H1 (cell line): ENCODE measurements around the gene ELOVL6. TPM values are rescaled to one million over a fixed set of nuclear protein-coding genes. Genes with fewer than 3 reads are reported as not detected.

ENCODE experiments used
- CTCF ChIA-PET: fragments of 300-600 bp; sonication (Branson Sonifier 250); formaldehyde crosslinking; loops from one replicate; lab custom pipeline; 2021; ENCODE audit not compliant: partially characterized antibody; lab: Charles Lee
- POLR2A ChIA-PET: fragments of 300-600 bp; sonication (Branson Sonifier 250); formaldehyde crosslinking; loops from one replicate; lab custom pipeline; 2021; ENCODE audit warnings: inconsistent platforms; ENCODE audit not compliant: partially characterized antibody; lab: Charles Lee
- DNase-seq, 2 experiments: peaks; one replicate each; pipeline versions ENCODE4 v3.0.0 to v3.0.0-alpha.2; 2010 to 2022; ENCODE audit warnings: low spot score in 2 of 2, low read depth in 1 of 2, mixed read lengths in 1 of 2
- FAIRE-seq: peaks from 2 replicates; lab custom pipeline; 2011; peaks lifted over from hg19 to GRCh38; lab: Jason Lieb, UNC
- H2AFZ ChIP-seq: 2 replicates; pipeline ENCODE4 v1.8.1; 2012; ENCODE audit warnings: low read length, inconsistent platforms
- H2AK5ac ChIP-seq: 2 replicates; pipeline ENCODE4 v1.6.1; 2013; ENCODE audit warnings: low read depth, low read length
- H2BK120ac ChIP-seq: replicated peaks from 2 replicates; pipeline ENCODE3; 2013; ENCODE audit warnings: low read depth, low read length, inconsistent platforms
- H2BK12ac ChIP-seq: 2 replicates; pipeline ENCODE4 v1.6.1; 2013; ENCODE audit warnings: low read depth, low read length
- H2BK15ac ChIP-seq: 2 replicates; pipeline ENCODE4 v1.6.1; 2013; ENCODE audit warnings: low read length
- H2BK20ac ChIP-seq: 2 replicates; pipeline ENCODE4 v1.6.1; 2013; ENCODE audit warnings: low read length
- H2BK5ac ChIP-seq: 2 replicates; pipeline ENCODE4 v1.6.1; 2013; ENCODE audit warnings: low read depth, low read length
- H3K14ac ChIP-seq: 2 replicates; pipeline ENCODE4 v1.6.1; 2013; ENCODE audit warnings: inconsistent platforms; ENCODE audit not compliant: insufficient read length
- H3K18ac ChIP-seq: 2 replicates; pipeline ENCODE4 v1.6.1; 2013; ENCODE audit warnings: low read length; ENCODE audit errors: extremely low read depth
- H3K23ac ChIP-seq: 2 replicates; pipeline ENCODE4 v1.6.1; 2013; ENCODE audit warnings: inconsistent platforms; ENCODE audit not compliant: insufficient read length
- H3K23me2 ChIP-seq: 2 replicates; pipeline ENCODE4 v1.6.1; 2013; ENCODE audit warnings: low read depth, low read length
- H3K27ac ChIP-seq: 2 replicates; pipeline ENCODE4 v1.6.1; 2011; ENCODE audit warnings: low read depth, low read length, inconsistent platforms
- H3K27me3 ChIP-seq, 4 experiments: replicated peaks in 1 of 4; 1 replicate in 1 of 4; 2 replicates in 3 of 4; pipeline versions ENCODE4 v1.6.1 to v1.8.1; 2011 to 2013; ENCODE audit warnings: low read length in 3 of 4, mild to moderate bottlenecking in 3 of 4, inconsistent platforms in 2 of 4, mixed read lengths in 2 of 4, moderate library complexity in 1 of 4; ENCODE audit not compliant: control insufficient read depth in 3 of 4, insufficient read depth in 3 of 4; ENCODE audit errors: extremely low read depth in 1 of 4
- H3K36me3 ChIP-seq, 4 experiments: 2 replicates each; pipeline versions ENCODE4 v1.6.1 to v1.8.1; 2011 to 2013; ENCODE audit warnings: mild to moderate bottlenecking in 4 of 4, low read length in 3 of 4, moderate library complexity in 2 of 4, control low read depth in 1 of 4, inconsistent platforms in 1 of 4; ENCODE audit not compliant: insufficient read depth in 4 of 4, control insufficient read depth in 2 of 4
- H3K4ac ChIP-seq: replicated peaks from 2 replicates; pipeline ENCODE3; 2013; ENCODE audit warnings: low read length, low read depth, mixed read lengths, inconsistent platforms; ENCODE audit not compliant: insufficient read length
- H3K4me1 ChIP-seq, 4 experiments: replicated peaks in 1 of 4; 1 replicate in 1 of 4; 2 replicates in 3 of 4; pipeline versions ENCODE4 v1.6.1 to v1.8.1; 2011 to 2013; ENCODE audit warnings: low read length in 3 of 4, inconsistent platforms in 2 of 4, mixed read lengths in 1 of 4; ENCODE audit not compliant: insufficient read depth in 4 of 4, control insufficient read depth in 3 of 4
- H3K4me2 ChIP-seq, 2 experiments: 2 replicates each; pipeline versions ENCODE4 v1.6.1 to v1.8.1; 2011 to 2013; ENCODE audit warnings: low read depth in 2 of 2, low read length in 2 of 2, control low read depth in 1 of 2, inconsistent platforms in 1 of 2, mild to moderate bottlenecking in 1 of 2; ENCODE audit not compliant: insufficient read depth in 1 of 2
- H3K4me3 ChIP-seq, 4 experiments: fragments of 200-600, 300-600 bp in 1 of 4; sonication (generic), shearing (Covaris generic), sonication (Bioruptor Twin) in 1 of 4; 2 replicates each; pipeline versions ENCODE4 v1.5.1 to v1.8.1; 2011 to 2016; ENCODE audit warnings: low read length in 4 of 4, low read depth in 3 of 4, control low read depth in 2 of 4, inconsistent platforms in 2 of 4, mild to moderate bottlenecking in 2 of 4, mixed read lengths in 1 of 4, moderate library complexity in 1 of 4; ENCODE audit not compliant: insufficient read depth in 2 of 4; ENCODE audit errors: extremely low read depth in 1 of 4
- H3K56ac ChIP-seq: replicated peaks from 2 replicates; pipeline ENCODE3; 2013; ENCODE audit warnings: low read depth, mild to moderate bottlenecking, mixed read lengths, low read length, inconsistent platforms; ENCODE audit not compliant: insufficient read length
- H3K79me1 ChIP-seq: 2 replicates; pipeline ENCODE4 v1.6.1; 2013; ENCODE audit warnings: low read depth, low read length, control low read depth
- H3K79me2 ChIP-seq, 2 experiments: 2 replicates each; pipeline versions ENCODE4 v1.6.1 to v1.8.1; 2012 to 2013; ENCODE audit warnings: low read length in 2 of 2, mild to moderate bottlenecking in 2 of 2, inconsistent platforms in 1 of 2; ENCODE audit not compliant: insufficient read depth in 2 of 2, control insufficient read depth in 1 of 2
- H3K9ac ChIP-seq, 4 experiments: replicated peaks in 1 of 4; 1 replicate in 1 of 4; 2 replicates in 3 of 4; pipeline versions ENCODE4 v1.6.1 to v1.8.1; 2011 to 2013; ENCODE audit warnings: low read depth in 3 of 4, low read length in 3 of 4, control low read depth in 2 of 4, mild to moderate bottlenecking in 2 of 4, moderate library complexity in 2 of 4, inconsistent platforms in 1 of 4; ENCODE audit errors: extremely low read depth in 1 of 4
- H3K9me3 ChIP-seq, 2 experiments: 2 replicates each; pipeline versions ENCODE4 v1.6.1 to v1.8.1; 2012 to 2013; ENCODE audit warnings: mild to moderate bottlenecking in 2 of 2, moderate library complexity in 2 of 2, control low read depth in 1 of 2, inconsistent platforms in 1 of 2, low read depth in 1 of 2, low read length in 1 of 2, mixed read lengths in 1 of 2; ENCODE audit not compliant: insufficient read depth in 2 of 2
- H4K20me1 ChIP-seq, 2 experiments: replicated peaks in 1 of 2; 2 replicates each; pipeline versions ENCODE3 to v1.8.1; 2011 to 2013; ENCODE audit warnings: inconsistent platforms in 2 of 2, low read length in 2 of 2, mild to moderate bottlenecking in 1 of 2; ENCODE audit not compliant: insufficient read depth in 2 of 2, control insufficient read depth in 1 of 2
- H4K5ac ChIP-seq: 2 replicates; pipeline ENCODE4 v1.6.1; 2013; ENCODE audit warnings: low read length, low read depth, mixed read lengths, inconsistent platforms; ENCODE audit not compliant: insufficient read length
- H4K8ac ChIP-seq: 2 replicates; pipeline ENCODE4 v1.8.0; 2013; ENCODE audit warnings: mild to moderate bottlenecking, moderate library complexity, low read length, inconsistent platforms; ENCODE audit not compliant: insufficient read depth; ENCODE audit errors: extremely low read depth
- H4K91ac ChIP-seq: replicated peaks from 2 replicates; pipeline ENCODE3; 2013; ENCODE audit warnings: low read length, mixed read lengths, inconsistent platforms; ENCODE audit not compliant: insufficient read length
- BCL11A ChIP-seq, 2 experiments: IDR thresholded peaks; one replicate each; pipeline ENCODE4 v1.6.1; 2011; ENCODE audit warnings: low read depth in 2 of 2, low read length in 2 of 2, mild to moderate bottlenecking in 2 of 2
- CBX5 ChIP-seq: fragments of 300-800, 300-1000 bp; sonication (generic); IDR thresholded peaks from 2 replicates; pipeline ENCODE4 v1.7.1; 2016; ENCODE audit warnings: antibody characterized with exemption, low read length, low read depth
- CTBP2 ChIP-seq: IDR thresholded peaks from 2 replicates; pipeline ENCODE4 v1.7.0; 2011; ENCODE audit warnings: borderline replicate concordance, mild to moderate bottlenecking, moderate library complexity, mixed read lengths, low read length; ENCODE audit not compliant: insufficient read depth, insufficient read length
- EGR1 ChIP-seq: IDR thresholded peaks from 2 replicates; pipeline ENCODE4 v1.6.1; 2011; ENCODE audit warnings: low read depth, low read length, borderline replicate concordance
- HDAC6 ChIP-seq: IDR thresholded peaks from one replicate; pipeline ENCODE4 v1.7.1; 2012; ENCODE audit warnings: low read depth, mild to moderate bottlenecking, inconsistent platforms, low read length, moderate library complexity
- PHF8 ChIP-seq: fragments of 200-600 bp; sonication (generic); conservative IDR thresholded peaks from 2 replicates; pipeline ENCODE4 v1.7.1; 2012; ENCODE audit warnings: low read depth, mild to moderate bottlenecking, inconsistent platforms, low read length, moderate library complexity
- WGBS, 2 experiments: shearing (Covaris generic) in 1 of 2; methylation state at CpG; one replicate each; pipeline versions ENCODE4 v1.1.6 to v1.1.7; 2013 to 2015; ENCODE audit warnings: low lambda C conversion rate in 2 of 2, mixed read lengths in 2 of 2, inconsistent platforms in 1 of 2, low coverage in 1 of 2, missing lambda C conversion rate in 1 of 2; ENCODE audit not compliant: insufficient replicate concordance in 2 of 2, insufficient coverage in 1 of 2, insufficient read length in 1 of 2; ENCODE audit errors: extremely low coverage in 1 of 2, missing lambda C conversion rate in 1 of 2; 5-methylcytosine and 5-hydroxymethylcytosine counted together
- polyA plus RNA-seq, 7 experiments: library from polyadenylated mRNA; depleted of rRNA in 3 of 7; stranded (reverse) in 5 of 7; unstranded in 2 of 7; fragments of >200 nt in 5 of 7; fragments of 200-250 nt in 2 of 7; gene quantifications; 1 replicate in 5 of 7; 2 replicates in 1 of 7; 4 replicates in 1 of 7; pipeline versions ENCODE4 v1.2.1 to v1.2.3, GENCODE V29; 2011 to 2013; ENCODE audit warnings: missing spikeins in 2 of 7, mixed read lengths in 2 of 7
- total RNA-seq: library from RNA; stranded (reverse); fragmentation: NEBNext Ultra II Directional; extraction: Animal tissue kit (Norgen Biotek cat#: 25700); gene quantifications from 2 replicates; pipeline ENCODE4 v1.2.1, GENCODE V29; 2021

The ELOVL6 gene
- total and polyA plus RNA-seq, 2 of the 8 experiments (the other 6 are each of a cell fraction or from before 2014, with no cell fraction given) = 27.8 to 86.6 TPM

- POLR2A ChIA-PET = interaction anchor here (0.6 to 1.1 kb wide), 2 partner anchors 10 to 74 kb away, joined by 3 read pairs; no protein-coding TSS in a partner anchor
- FAIRE-seq = no peak
- Histone ChIP-seq H3K9ac (no peak overlapping the region), H3K18ac (no peak overlapping the region), H3K4me3 (no peak overlapping the region), H4K5ac (no peak overlapping the region), H3K56ac (no peak overlapping the region), H2BK20ac (no peak overlapping the region), H2BK5ac (no peak overlapping the region), H3K36me3 (no peaks in the 10 kb centered on the region), H4K20me1 (no peaks in the 10 kb centered on the region), H3K9me3 (no peaks in the 10 kb centered on the region), H3K23me2 (peaks cover 14% of the 10 kb centered on the region), H2AK5ac (no peak overlapping the region), H4K91ac (no peak overlapping the region), H3K4me1 (peaks cover 0 to 3% (median 2%) of the 10 kb centered on the region in 4 experiments; a peak in 4 of 7 replicates), H3K79me2 (peaks cover 0 to 18% of the 10 kb centered on the region in 2 experiments; a peak in 2 of 4 replicates), H3K4me2 (no peak overlapping the region), H2BK12ac (no peak overlapping the region), H3K23ac (no peak overlapping the region), H3K14ac (no peak overlapping the region), H3K79me1 (no peaks in the 10 kb centered on the region), H4K8ac (no peak overlapping the region), H3K4ac (no peak overlapping the region), H2BK15ac (no peak overlapping the region), H2AFZ (no peak overlapping the region), H3K27me3 (no peaks in the 10 kb centered on the region), H2BK120ac (no peak overlapping the region), H3K27ac (no peak overlapping the region)
- DNase-seq = no peak
- WGBS, 2 experiments = 100% methylated on average over 2 of the region's 2 CpGs; no CpG with 5 or more reads in 1 of the 2 experiments
- CTCF ChIA-PET = interaction anchor here (1.0 to 1.1 kb wide), 2 partner anchors 115 to 162 kb away, joined by 3 read pairs; no protein-coding TSS in a partner anchor
- TF ChIP-seq EGR1 = no peak
- no peak for TF ChIP-seq CBX5
- TF ChIP-seq PHF8 = no peak
- TF ChIP-seq BCL11A (IDR thresholded peaks at IDR 0.05; ENCODE audit: low read depth in 2 of 2, low read length in 2 of 2) = no peak
- no peak for TF ChIP-seq HDAC6
- TF ChIP-seq CTBP2 = no peak
Measured at GRCh38 chr4:110200689-110201088, 2.3 kb upstream of the ELOVL6 start.
